ENCODE data around the gene TSPAN31. TPM values are rescaled to one million over a fixed set of nuclear protein-coding genes. Genes with fewer than 3 reads are reported as not detected.

Gene TSPAN31
- total RNA-seq, 2 experiments from 2014 or later, result 11.7 to 15.0 TPM

GRCh38 chr12:57741413-57741789 lies 3.4 kb upstream of the TSPAN31 start:
- POLR2A ChIA-PET, result interaction anchor here (0.8 to 3.0 kb wide), 5 partner anchors 11 to 107 kb away, joined by 3 to 11 read pairs (median 3); partner anchors contain the start of genes CDK4 and OS9
- intact Hi-C loops (cut with micrococcal nuclease), result loop anchor here (1.0 to 5.0 kb wide), 3 partner anchors 109 to 194 kb away; partner anchors contain the start of genes B4GALNT1 and DCTN2
- Mint-ChIP-seq H3K9me3 (no peaks in the 10 kb centered on the region), H3K36me3 (peaks cover 18% of the 10 kb centered on the region), H3K27ac (peak overlapping the region; percentile 94), H3K27me3 (no peaks in the 10 kb centered on the region), H3K4me1 (ENCODE audit: low read depth) (peaks cover 62% of the 10 kb centered on the region), H3K4me3 (peak overlapping the region; percentile 98)
- DNase-seq, result no peak
- CTCF ChIA-PET, result interaction anchor here (0.7 to 2.4 kb wide), 13 partner anchors 11 to 285 kb away, joined by 3 to 16 read pairs (median 4); partner anchors contain the start of genes B4GALNT1, CDK4, GLI1 and OS9

GRCh38 chr12:57741844-57742738 lies 2.7 kb upstream of the TSPAN31 start:
- Mint-ChIP-seq H3K27me3 (no peaks in the 10 kb centered on the region), H3K4me3 (peak overlapping the region; percentile 98), H3K36me3 (peaks cover 15% of the 10 kb centered on the region), H3K4me1 (ENCODE audit: low read depth) (peaks cover 58% of the 10 kb centered on the region), H3K27ac (peak overlapping the region; percentile 94), H3K9me3 (no peaks in the 10 kb centered on the region)
- intact Hi-C loops (cut with micrococcal nuclease), result loop anchor here (1.0 to 5.0 kb wide), 3 partner anchors 110 to 195 kb away; partner anchors contain the start of genes B4GALNT1 and DCTN2
- CTCF ChIA-PET, result interaction anchor here (0.7 to 2.4 kb wide), 13 partner anchors 10 to 286 kb away, joined by 3 to 16 read pairs (median 4); partner anchors contain the start of genes B4GALNT1, CDK4, GLI1 and OS9
- peak; percentile 91 for DNase-seq
- POLR2A ChIA-PET, result interaction anchor here (0.8 to 3.0 kb wide), 5 partner anchors 10 to 107 kb away, joined by 3 to 11 read pairs (median 3); partner anchors contain the start of genes CDK4 and OS9

- DNase-seq, result no peak
- CTCF ChIA-PET, result interaction anchor here (3.2 kb wide), 1 partner anchor 13 kb away, joined by 14 read pairs; no protein-coding TSS in a partner anchor
Measured at GRCh38 chr12:57743769-57744168, 1.1 kb upstream of the TSPAN31 start.

GRCh38 chr12:57744194-57744776 lies 554 bp upstream of the TSPAN31 start:
- intact Hi-C loops (cut with micrococcal nuclease), result loop anchor here (1.0 to 5.0 kb wide), 7 partner anchors 8 to 265 kb away; partner anchors contain the start of genes ARHGAP9, B4GALNT1, CDK4 and DCTN2
- DNase-seq, result peak; percentile 89
- ChIA-PET POLR2A (interaction anchor here (1.1 to 1.3 kb wide), 3 partner anchors 20 to 220 kb away, joined by 4 to 5 read pairs (median 4); partner anchors contain the start of genes EEF1AKMT3 and METTL1), CTCF (interaction anchor here (0.7 to 3.2 kb wide), 3 partner anchors 11 to 15 kb away, joined by 3 to 14 read pairs (median 7); partner anchors contain the start of gene MARCHF9)
- Mint-ChIP-seq H3K27ac (peak overlapping the region; percentile 88), H3K4me3 (peak overlapping the region; percentile 93), H3K27me3 (no peaks in the 10 kb centered on the region), H3K36me3 (peaks cover 26% of the 10 kb centered on the region), H3K4me1 (ENCODE audit: low read depth) (peaks cover 56% of the 10 kb centered on the region), H3K9me3 (no peaks in the 10 kb centered on the region)

More at GRCh38 chr12:57743769-57744168, 1.1 kb upstream of the TSPAN31 start:
- Mint-ChIP-seq H3K4me3 (peak overlapping the region; percentile 93), H3K27me3 (no peaks in the 10 kb centered on the region), H3K36me3 (peaks cover 26% of the 10 kb centered on the region), H3K9me3 (no peaks in the 10 kb centered on the region), H3K27ac (peak overlapping the region; percentile 88), H3K4me1 (ENCODE audit: low read depth) (peaks cover 58% of the 10 kb centered on the region)
- intact Hi-C loops (cut with micrococcal nuclease), result loop anchor here (1.0 to 5.0 kb wide), 7 partner anchors 9 to 265 kb away; partner anchors contain the start of genes ARHGAP9, B4GALNT1, CDK4 and DCTN2
- POLR2A ChIA-PET, result interaction anchor here (3.0 kb wide), 1 partner anchor 8 kb away, joined by 10 read pairs; the partner anchor contains the start of gene CDK4

GRCh38 chr12:57745485-57745881 lies 644 bp downstream of the TSPAN31 start:
- Mint-ChIP-seq H3K27me3 (no peaks in the 10 kb centered on the region), H3K27ac (peak overlapping the region; percentile 88), H3K9me3 (no peaks in the 10 kb centered on the region), H3K36me3 (peaks cover 30% of the 10 kb centered on the region), H3K4me1 (ENCODE audit: low read depth) (peaks cover 52% of the 10 kb centered on the region), H3K4me3 (peak overlapping the region; percentile 93)
- POLR2A ChIA-PET, result interaction anchor here (1.1 to 1.3 kb wide), 3 partner anchors 19 to 221 kb away, joined by 4 to 5 read pairs (median 4); partner anchors contain the start of genes EEF1AKMT3 and METTL1
- intact Hi-C loops (cut with micrococcal nuclease), result loop anchor here (2.0 kb wide), 2 partner anchors 225 to 267 kb away; partner anchors contain the start of genes ARHGAP9 and DDIT3
- CTCF ChIA-PET, result interaction anchor here (1.4 to 3.2 kb wide), 2 partner anchors 11 to 14 kb away, joined by 7 to 14 read pairs; no protein-coding TSS in a partner anchor
- DNase-seq, result no peak

- Mint-ChIP-seq H3K27me3 (no peaks in the 10 kb centered on the region), H3K27ac (peak overlapping the region; percentile 88), H3K36me3 (peaks cover 36% of the 10 kb centered on the region), H3K4me1 (ENCODE audit: low read depth) (peaks cover 52% of the 10 kb centered on the region), H3K9me3 (no peaks in the 10 kb centered on the region), H3K4me3 (peak overlapping the region; percentile 93)
- intact Hi-C loops (cut with micrococcal nuclease), result no loop called here
- POLR2A ChIA-PET, result no interaction called here
- DNase-seq, result no peak
- CTCF ChIA-PET, result interaction anchor here (3.2 kb wide), 1 partner anchor 10 kb away, joined by 14 read pairs; no protein-coding TSS in a partner anchor
Measured at GRCh38 chr12:57746025-57746424, 1.2 kb downstream of the TSPAN31 start.

- Mint-ChIP-seq H3K4me1 (ENCODE audit: low read depth) (peaks cover 61% of the 10 kb centered on the region), H3K27ac (no peak overlapping the region), H3K36me3 (peaks cover 50% of the 10 kb centered on the region), H3K4me3 (no peak overlapping the region), H3K9me3 (no peaks in the 10 kb centered on the region), H3K27me3 (no peaks in the 10 kb centered on the region)
- POLR2A ChIA-PET, result no interaction called here
- CTCF ChIA-PET, result interaction anchor here (1.0 to 1.4 kb wide), 2 partner anchors 11 to 165 kb away, joined by 3 to 5 read pairs; no protein-coding TSS in a partner anchor
- DNase-seq, result no peak
- intact Hi-C loops (cut with micrococcal nuclease), result no loop called here
Measured at GRCh38 chr12:57749061-57749460, 4.2 kb downstream of the TSPAN31 start.

GRCh38 chr12:57750561-57751431 lies 6.0 kb downstream of the TSPAN31 start:
- Mint-ChIP-seq H3K36me3 (peaks cover 46% of the 10 kb centered on the region), H3K9me3 (no peaks in the 10 kb centered on the region), H3K27me3 (no peaks in the 10 kb centered on the region), H3K4me1 (ENCODE audit: low read depth) (peaks cover 51% of the 10 kb centered on the region), H3K4me3 (peak overlapping the region; percentile 95), H3K27ac (peak overlapping the region; percentile 91)
- intact Hi-C loops (cut with micrococcal nuclease), result loop anchor here (10.0 kb wide), 1 partner anchor 676 kb away; the partner anchor contains the start of gene NEMP1
- POLR2A ChIA-PET, result no interaction called here
- DNase-seq, result no peak
- CTCF ChIA-PET, result interaction anchor here (1.0 kb wide), 1 partner anchor 8 kb away, joined by 3 read pairs; no protein-coding TSS in a partner anchor

GRCh38 chr12:57751432-57751787 lies 6.6 kb downstream of the TSPAN31 start:
- DNase-seq, result no peak
- peak overlapping the region; percentile 91 for H3K27ac Mint-ChIP-seq
- H3K9me3 Mint-ChIP-seq, result no peaks in the 10 kb centered on the region
- peaks cover 42% of the 10 kb centered on the region for H3K36me3 Mint-ChIP-seq
- intact Hi-C loops (cut with micrococcal nuclease), result loop anchor here (10.0 kb wide), 1 partner anchor 677 kb away; the partner anchor contains the start of gene NEMP1
- ChIA-PET CTCF (no interaction called here), POLR2A (interaction anchor here (0.6 to 1.6 kb wide), 3 partner anchors 9 to 147 kb away, joined by 3 to 10 read pairs (median 3); partner anchors contain the start of genes DTX3 and EEF1AKMT3)
- H3K4me3 Mint-ChIP-seq, result peak overlapping the region; percentile 95
- H3K27me3 Mint-ChIP-seq, result no peaks in the 10 kb centered on the region
- peaks cover 50% of the 10 kb centered on the region for H3K4me1 Mint-ChIP-seq (ENCODE audit: low read depth)
